Stimulated activated CD4-positive, alpha-beta T cell treated with anti-CD3 and anti-CD28 coated beads, TNF-alpha, amount 100 ng/mL, for 1 hour (primary cell): Measurements from ENCODE around the gene TSPAN7.

ENCODE experiments used
- DNase-seq, 3 donors: peaks; one replicate each; pipeline ENCODE4 v3.0.0-alpha.2; 2020; ENCODE audit warnings: low read depth in 3 of 3, low spot score in 1 of 3

Gene TSPAN7

GRCh38 chrX:38561126-38561868, at the start of gene TSPAN7:
Gene TSPAN7 (plus strand): TSS chrX:38561542. CDS start chrX:38561547, 5 bp downstream.
- DNase-seq = peak; percentile 38 to 68 (median 64)

- DNase-seq = no peak
These were observed 48.1 kb upstream of the TSPAN7 start for GRCh38 chrX:38513112-38513742.

GRCh38 chrX:38514016-38514854, 47.1 kb upstream of the TSPAN7 start:
- no peak for DNase-seq

GRCh38 chrX:38515291-38515690, 46.1 kb upstream of the TSPAN7 start:
- DNase-seq = no peak

- no peak for DNase-seq
These were observed 45.1 kb upstream of the TSPAN7 start for GRCh38 chrX:38516196-38516774.

GRCh38 chrX:38519651-38520050, 41.7 kb upstream of the TSPAN7 start:
- DNase-seq = no peak

GRCh38 chrX:38538134-38538533, 23.2 kb upstream of the TSPAN7 start:
- no peak for DNase-seq

- no peak for DNase-seq
These were observed 21.6 kb upstream of the TSPAN7 start for GRCh38 chrX:38539748-38540147.

- DNase-seq = no peak
These were observed 12.8 kb upstream of the TSPAN7 start for GRCh38 chrX:38548508-38548907.

GRCh38 chrX:38552721-38553120, 8.6 kb upstream of the TSPAN7 start:
- DNase-seq = no peak

GRCh38 chrX:38558686-38559085, 2.7 kb upstream of the TSPAN7 start:
- DNase-seq = no peak

- no peak for DNase-seq
These were observed 591 bp upstream of the TSPAN7 start for GRCh38 chrX:38560776-38561125.

GRCh38 chrX:38561951-38562719, 793 bp downstream of the TSPAN7 start:
- DNase-seq = no peak

- no peak for DNase-seq
These were observed 1.7 kb downstream of the TSPAN7 start for GRCh38 chrX:38563030-38563429.

- no peak for DNase-seq
These were observed 9.1 kb downstream of the TSPAN7 start for GRCh38 chrX:38570396-38570795.

- no peak for DNase-seq
These were observed 9.7 kb downstream of the TSPAN7 start for GRCh38 chrX:38571058-38571457.

- no peak for DNase-seq
These were observed 13.5 kb downstream of the TSPAN7 start for GRCh38 chrX:38574858-38575257.

GRCh38 chrX:38575888-38576287, 14.5 kb downstream of the TSPAN7 start:
- no peak for DNase-seq

GRCh38 chrX:38577738-38578137, 16.4 kb downstream of the TSPAN7 start:
- DNase-seq = no peak

GRCh38 chrX:38578167-38578566, 16.8 kb downstream of the TSPAN7 start:
- DNase-seq = no peak

GRCh38 chrX:38583181-38583580, 21.8 kb downstream of the TSPAN7 start:
- no peak for DNase-seq
